Activated CD8-positive, alpha-beta memory T cell treated with anti-CD3 and anti-CD28 coated beads for 4 hours (primary cell): Measurements from ENCODE around the gene ACKR2.
"Not testable (repeated sequence)": the region's sequence is repeated elsewhere in the genome, so short reads cannot be mapped to it uniquely, and the experiment has no call there.

Experiments used
- DNase-seq, 2 donors: peaks; one replicate each; pipeline ENCODE4 v3.0.0-alpha.2; 2020; ENCODE audit warnings: low read depth in 2 of 2

Gene ACKR2

GRCh38 chr3:42801784-42802183, 7.5 kb upstream of the ACKR2 start:
- no peak for DNase-seq

- no peak for DNase-seq
Measured at GRCh38 chr3:42802876-42803413, 6.3 kb upstream of the ACKR2 start.

- no peak for DNase-seq
Measured at GRCh38 chr3:42803414-42804105, 5.7 kb upstream of the ACKR2 start.

GRCh38 chr3:42804106-42804830, 5.0 kb upstream of the ACKR2 start, which contains the start of gene HIGD1A:
HIGD1A (minus strand) TSS chr3:42804490; CDS start chr3:42794253, 10,237 bp downstream.
- DNase-seq, result peak; percentile 80 to 83

- no peak for DNase-seq
Measured at GRCh38 chr3:42804831-42805132, 4.5 kb upstream of the ACKR2 start.

- no peak for DNase-seq
Measured at GRCh38 chr3:42805141-42805821, 4.0 kb upstream of the ACKR2 start.

GRCh38 chr3:42807929-42808328, 1.3 kb upstream of the ACKR2 start:
- no peak for DNase-seq

GRCh38 chr3:42810706-42811105, 1.5 kb downstream of the ACKR2 start:
- DNase-seq, result not testable (repeated sequence)

GRCh38 chr3:42811118-42811883, 2.1 kb downstream of the ACKR2 start:
- not testable (repeated sequence) for DNase-seq

- no peak for DNase-seq
Measured at GRCh38 chr3:42814246-42814645, 5.0 kb downstream of the ACKR2 start.

GRCh38 chr3:42814914-42815507, 5.8 kb downstream of the ACKR2 start:
- DNase-seq, result no peak

- DNase-seq, result no peak
Measured at GRCh38 chr3:42815826-42816225, 6.6 kb downstream of the ACKR2 start.

- DNase-seq, result no peak
Measured at GRCh38 chr3:42819351-42819965, 10.2 kb downstream of the ACKR2 start.

GRCh38 chr3:42820746-42821051, 11.5 kb downstream of the ACKR2 start:
- no peak for DNase-seq

GRCh38 chr3:42822828-42823227, 13.6 kb downstream of the ACKR2 start:
- no peak for DNase-seq

- no peak for DNase-seq
Measured at GRCh38 chr3:42823351-42823750, 14.1 kb downstream of the ACKR2 start.

- no peak for DNase-seq
Measured at GRCh38 chr3:42826141-42826540, 16.9 kb downstream of the ACKR2 start.

GRCh38 chr3:42827023-42827422, 17.8 kb downstream of the ACKR2 start:
- DNase-seq, result no peak

- DNase-seq, result no peak
Measured at GRCh38 chr3:42827654-42828053, 18.4 kb downstream of the ACKR2 start.

GRCh38 chr3:42829083-42829627, 19.9 kb downstream of the ACKR2 start:
- DNase-seq, result no peak
